HG02852 (cell line): ENCODE results near the gene CCDC71.

ENCODE experiments used
- ATAC-seq: cut with Tn5 transposase; IDR thresholded peaks from one replicate; pipeline ENCODE4 v1.9.1; 2021; ENCODE audit warnings: mild to moderate bottlenecking, moderate library complexity; ENCODE audit not compliant: unreplicated experiment

CCDC71 gene

DNA sequence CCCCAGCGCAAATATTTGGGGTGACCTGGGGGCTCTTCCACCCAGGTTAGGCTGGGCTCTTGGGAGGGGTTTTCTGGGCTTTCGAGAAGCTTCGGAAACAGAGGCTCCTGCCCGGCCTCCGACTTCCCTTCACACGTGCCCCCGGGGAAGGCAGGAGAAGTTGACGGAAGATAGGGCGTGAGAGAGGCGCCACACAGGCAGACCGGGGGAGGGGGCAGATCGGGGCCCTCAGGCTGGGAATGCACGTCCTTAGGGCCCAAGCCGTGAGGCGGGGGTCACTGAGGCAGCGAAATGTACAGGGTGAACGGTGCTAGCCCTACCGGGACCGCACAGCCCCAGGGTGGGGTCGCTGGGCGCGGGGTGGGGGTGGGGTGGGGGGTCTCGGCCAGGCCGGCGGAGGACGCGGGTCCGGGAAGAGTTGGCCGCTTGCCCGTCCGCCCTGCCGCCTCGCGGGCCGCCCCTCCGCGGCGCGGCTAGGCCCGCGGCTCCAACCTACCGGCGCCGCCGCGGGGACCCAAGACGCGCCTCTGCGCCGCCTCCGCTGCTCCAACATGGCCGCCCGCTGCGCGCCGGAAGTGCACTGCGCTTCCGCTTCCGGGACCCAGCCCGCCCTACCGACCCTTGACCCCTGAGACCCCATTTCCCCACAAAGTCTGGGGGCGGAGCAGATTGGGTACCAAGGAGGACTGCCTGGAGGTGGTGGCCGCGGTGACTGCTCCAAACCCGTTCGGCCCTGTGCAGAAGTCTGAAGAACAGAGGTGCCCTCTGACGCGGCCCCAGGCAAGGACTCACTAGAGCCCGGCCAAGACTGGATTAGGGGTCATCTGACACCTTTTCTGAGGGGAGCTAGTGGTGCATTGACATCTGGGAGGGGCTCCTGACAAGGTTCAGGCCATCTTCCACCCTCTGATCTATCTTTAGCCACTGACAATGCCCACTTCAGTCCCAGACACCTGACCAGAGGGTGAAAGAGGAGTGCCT lies at the start of gene CCDC71:
TSS of gene CCDC71 (minus strand) at position 561 of the 981 bp plus-strand sequence. CDS start 2,123 bp downstream, outside the sequence.
- ATAC-seq = peak; percentile 79

DNA sequence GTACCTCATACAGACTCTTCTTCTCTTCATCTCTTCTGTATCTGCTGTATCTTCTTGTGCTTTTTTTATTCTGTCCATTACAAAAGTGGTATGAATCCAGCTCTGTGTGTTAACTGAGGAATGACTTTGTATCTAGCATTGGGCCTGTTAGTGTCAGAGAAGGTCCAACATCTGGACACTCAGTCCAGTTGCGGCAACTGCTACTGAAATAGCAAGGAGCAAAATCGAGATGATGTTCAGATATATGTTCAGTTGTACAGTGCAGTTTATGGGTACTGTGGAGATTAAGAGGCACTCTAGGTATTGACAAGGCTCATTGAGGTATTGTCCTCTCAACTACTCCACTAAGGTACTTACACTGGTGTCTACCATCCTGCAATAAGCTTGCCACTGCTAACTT lies 47.9 kb upstream of the CCDC71 start:
- ATAC-seq = no peak

DNA sequence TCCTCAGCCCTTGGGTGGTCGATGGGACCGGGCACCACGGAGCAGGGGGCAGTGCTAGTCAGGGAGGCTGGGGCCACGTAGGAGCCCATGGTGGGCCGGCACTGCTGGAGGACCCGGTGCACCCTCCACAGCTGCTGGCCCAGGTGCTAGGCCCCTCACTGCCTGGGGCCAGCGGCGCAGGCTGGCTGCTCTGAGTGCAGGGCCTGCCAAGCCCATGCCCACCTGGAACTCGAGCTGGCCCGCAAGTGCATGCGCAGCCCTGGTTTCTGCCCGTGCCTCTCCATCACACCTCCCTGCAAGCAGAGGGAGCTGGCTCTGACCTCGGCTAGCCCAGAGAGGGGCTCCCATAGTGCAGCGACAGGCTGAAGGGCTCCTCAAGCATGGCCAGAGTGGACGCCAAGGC lies 47.4 kb upstream of the CCDC71 start:
- no peak for ATAC-seq

DNA sequence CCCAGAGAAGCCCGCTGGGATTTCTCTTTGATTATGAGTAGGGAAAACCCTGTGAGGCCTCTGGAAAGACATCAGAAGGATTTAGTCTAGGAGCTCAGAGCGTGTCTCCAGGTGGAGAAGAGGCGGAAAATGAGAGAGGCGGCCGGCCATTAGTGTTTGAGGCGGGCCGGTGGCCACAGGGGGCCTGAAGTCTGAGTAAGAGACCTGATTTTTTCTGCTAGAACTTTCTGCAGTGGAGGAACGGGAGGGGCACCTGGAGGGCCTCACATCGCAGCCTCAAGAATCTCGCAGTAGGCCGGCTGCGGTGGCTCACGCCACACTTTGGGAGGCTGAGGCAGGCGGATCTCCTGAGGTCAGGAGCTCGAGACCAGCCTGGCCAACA lies 33.8 kb upstream of the CCDC71 start:
- no peak for ATAC-seq

DNA sequence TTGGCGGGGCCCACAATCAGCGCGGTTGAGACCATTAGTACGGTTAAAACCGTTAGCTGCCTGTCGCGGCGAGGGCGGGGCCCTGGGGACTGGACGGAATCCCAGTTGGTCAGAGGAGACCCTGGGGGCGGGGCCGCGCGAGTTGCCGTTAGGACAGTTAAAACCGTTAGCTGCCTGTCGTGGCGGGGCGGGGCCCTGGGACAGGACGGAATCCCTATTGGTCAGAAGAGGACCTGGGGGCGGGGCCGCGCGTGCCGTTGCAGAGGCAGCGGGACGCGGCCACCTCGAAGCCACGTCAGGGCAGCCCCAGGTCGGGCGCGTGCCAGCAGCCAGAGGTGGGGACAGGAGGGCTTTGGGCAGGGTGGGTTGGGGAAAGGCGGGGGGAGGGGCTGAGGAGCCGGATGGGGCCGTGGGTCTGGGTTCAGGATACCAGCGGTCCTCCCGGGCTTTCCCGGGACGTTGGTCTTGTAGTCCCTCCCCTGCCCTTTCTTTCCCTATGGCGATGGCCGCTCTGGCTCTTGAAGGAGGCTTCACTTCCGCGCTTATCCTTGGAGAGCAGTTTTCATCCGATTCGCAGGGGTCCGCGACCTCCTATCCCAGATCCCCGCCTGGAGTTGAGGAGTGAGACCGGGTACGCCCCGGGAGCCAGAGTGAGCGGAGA lies 33.2 kb upstream of the CCDC71 start:
- ATAC-seq = no peak

DNA sequence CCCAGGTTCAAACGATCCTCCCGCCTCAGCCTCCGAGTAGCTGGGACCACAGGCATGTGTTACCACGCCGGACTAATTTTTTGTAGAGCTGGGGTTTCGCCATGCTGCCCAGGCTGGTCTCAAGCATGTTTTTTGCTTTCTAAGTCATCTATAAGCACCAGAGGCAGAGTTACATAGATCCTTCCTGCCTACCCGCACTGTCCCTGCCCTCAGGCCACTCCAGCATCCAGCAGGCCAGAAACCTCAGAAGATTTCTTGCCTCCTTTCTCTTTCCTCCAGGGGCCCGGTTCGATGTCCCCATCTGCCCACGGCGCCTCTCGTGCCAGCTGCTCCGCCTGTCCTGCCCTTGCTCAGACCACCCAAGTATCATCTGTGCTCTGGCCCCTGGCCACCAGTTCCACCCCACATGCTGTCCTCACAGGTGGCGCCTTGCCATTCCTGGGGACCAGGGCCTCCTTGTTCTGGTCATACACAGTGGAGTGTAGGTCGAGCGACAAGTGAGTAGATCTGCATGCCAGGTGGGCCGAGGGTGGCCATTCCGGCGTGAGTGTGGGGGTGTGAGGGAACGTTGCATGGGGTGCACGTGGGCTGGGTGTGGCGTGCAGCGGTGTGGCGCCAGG lies 32.6 kb upstream of the CCDC71 start:
- ATAC-seq = no peak

DNA sequence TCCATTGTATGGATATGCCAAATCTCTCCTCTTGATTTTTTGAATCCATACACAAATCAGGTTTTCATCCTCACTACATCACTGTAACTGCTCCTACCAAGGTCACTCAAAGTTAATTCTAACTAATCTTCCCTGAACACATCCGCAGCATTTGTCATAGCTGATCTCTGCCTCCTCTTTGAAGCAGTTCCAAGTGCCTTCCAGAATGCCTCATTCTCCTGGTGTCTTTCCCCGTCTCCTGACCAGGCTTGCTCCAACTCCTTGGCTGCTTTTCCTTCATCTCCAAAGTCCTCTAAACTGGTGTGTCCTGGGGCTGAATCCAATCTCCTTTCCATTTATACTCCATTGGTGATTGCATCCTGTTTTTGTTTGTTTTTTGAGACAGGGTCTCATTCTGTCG lies 32.0 kb upstream of the CCDC71 start:
- no peak for ATAC-seq

DNA sequence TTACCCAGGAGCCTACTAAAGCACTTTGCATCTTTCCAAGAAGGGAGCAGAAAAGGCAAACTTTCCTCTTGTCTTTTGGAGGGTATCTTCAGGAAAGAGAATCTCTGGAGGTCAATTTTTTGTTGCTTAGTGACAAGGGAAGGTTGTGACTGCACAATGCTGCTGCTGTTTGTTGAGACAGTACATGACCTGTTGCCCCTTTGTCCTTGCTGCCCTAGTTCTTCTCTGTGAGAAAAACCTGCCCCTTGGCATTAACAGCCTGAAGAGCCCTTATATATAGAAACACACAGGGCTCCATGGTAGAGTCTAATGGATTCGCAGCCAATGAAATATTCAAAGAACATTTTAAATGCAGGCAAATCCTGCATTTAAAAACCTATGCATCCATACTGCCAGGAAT lies 25.6 kb upstream of the CCDC71 start:
- ATAC-seq = no peak

DNA sequence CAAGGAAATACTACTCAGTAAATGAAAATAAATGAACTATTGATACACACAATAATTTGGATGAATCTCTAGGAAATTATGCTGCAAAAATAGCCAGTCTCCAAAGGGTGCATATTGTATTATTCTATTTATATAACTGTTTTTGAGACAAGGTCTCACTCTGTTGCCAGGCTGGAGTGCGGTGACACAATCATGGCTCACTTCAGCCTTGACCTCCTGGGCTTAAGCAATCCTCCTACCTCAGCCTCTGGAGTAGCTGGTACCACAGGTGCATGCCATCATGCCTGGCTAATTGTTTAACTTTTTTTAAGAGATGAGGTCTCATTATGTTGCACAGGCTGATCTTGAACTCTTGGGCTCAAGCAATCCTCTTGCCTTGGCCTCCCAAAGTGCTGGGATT lies 17.7 kb upstream of the CCDC71 start:
- ATAC-seq = no peak

DNA sequence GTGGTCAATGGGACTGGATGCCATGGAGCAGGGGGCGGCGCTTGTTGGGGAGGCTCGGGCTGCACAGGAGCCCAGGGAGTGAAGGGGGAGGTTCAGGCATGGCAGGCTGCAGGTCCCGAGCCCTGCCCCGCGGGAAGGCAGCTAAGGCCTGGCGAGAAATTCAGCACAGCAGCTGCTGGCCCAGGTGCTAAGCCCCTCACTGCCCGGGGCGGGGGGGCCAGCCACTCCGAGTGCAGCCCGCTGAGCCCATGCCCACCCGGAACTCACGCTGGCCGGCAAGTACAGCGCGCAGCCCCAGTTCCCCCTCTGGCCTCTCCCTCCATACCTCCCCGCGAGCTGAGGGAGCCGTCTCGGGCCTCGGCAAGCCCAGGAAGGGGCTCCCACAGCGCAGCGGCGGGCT lies 16.6 kb upstream of the CCDC71 start:
- ATAC-seq = no peak

DNA sequence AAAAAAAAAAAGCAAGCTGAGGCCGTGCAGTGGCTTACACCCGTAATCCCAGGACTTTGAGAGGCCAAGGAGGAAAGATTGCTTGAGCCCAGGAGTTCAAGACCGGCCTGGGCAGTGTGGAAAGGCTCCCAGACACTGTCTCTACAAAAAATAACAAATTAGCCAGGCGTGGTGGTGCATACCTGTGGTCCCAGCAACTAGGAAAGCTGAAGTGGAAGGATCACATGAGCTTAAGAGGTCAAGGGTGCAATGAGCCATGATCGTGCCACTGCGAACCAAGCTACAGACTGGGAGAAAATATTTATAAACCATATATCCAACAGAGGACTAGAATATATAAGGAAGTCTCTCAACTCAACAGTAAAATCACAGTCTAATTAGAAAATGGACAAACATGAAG lies 15.2 kb upstream of the CCDC71 start:
- ATAC-seq = no peak

DNA sequence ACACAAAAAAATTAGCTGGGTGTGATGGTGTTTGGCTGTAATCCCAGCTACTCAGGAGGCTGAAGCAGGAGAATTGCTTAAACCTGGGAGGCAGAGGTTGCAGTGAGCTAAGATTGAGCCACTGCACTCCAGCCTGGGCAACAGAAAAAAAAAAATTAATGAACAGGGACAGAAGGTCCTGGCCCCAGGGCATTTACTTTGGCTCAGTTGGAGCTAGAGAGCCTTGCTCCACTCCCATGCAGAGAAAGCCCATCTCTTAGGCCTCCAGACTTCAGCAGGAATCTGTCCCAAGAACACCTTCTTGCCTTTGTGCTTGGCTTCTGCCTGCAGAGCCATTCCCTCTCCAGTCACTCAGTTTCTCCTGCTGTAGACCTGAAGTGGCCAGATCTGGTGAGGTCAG lies 14.0 kb upstream of the CCDC71 start:
- no peak for ATAC-seq

DNA sequence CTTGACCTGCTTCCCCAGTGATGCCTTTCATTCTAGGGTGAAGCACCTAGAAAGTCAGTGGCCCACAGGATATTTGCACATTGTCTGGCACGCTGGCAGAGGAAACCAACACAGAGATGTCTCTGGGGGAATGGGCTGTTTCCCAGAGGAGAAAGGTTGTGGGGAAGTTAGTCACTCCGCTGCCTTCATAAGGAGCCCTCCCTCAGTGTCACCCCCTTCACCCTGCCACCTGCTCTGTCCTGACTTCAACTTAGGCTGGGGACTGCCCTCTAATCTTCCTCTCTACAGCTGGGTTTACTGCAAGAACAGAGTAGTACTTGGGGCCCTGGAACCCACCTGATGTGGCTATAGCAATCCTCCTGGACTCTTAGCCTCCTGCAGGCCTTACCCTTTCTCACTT lies 10.9 kb upstream of the CCDC71 start:
- no peak for ATAC-seq

DNA sequence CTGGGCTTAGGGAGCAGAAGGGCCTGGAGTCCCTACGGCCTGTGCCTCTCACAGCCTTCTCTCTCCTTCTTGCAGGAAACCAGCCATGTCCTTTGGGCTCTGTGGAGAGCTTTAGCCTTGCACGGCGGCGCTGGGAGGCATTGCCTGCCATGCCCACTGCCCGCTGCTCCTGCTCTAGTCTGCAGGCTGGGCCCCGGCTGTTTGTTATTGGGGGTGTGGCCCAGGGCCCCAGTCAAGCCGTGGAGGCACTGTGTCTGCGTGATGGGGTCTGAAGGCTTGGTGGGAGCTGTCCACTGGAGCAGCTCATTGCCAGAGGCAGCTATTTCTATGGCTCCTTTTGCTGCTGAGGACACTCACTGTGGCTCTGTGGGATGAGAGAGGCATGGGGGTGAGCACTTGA lies 9.4 kb upstream of the CCDC71 start:
- no peak for ATAC-seq

DNA sequence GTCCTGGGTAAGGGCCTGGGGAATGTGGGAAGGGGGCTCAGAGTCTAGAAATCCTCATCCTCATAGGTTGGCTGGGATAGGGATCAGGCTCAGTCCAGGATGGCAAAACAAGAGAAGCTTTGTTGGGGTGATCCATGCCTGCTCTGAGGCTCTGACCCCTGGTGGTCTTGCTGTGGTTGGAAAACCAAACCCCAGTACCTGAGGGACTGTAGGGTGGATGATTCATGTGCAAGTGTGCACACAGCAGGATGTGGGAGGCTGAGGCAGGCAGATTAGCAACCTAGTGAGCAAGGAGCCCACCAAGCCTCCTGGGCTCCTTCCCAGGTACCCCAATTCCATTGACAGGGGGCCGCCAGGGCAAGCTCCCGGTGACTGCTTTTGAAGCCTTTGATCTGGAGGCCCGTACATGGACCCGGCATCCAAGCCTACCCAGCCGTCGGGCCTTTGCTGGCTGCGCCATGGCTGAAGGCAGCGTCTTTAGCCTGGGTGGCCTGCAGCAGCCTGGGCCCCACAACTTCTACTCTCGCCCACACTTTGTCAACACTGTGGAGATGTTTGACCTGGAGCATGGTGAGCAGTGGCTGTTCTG lies 8.4 kb upstream of the CCDC71 start:
- no peak for ATAC-seq

DNA sequence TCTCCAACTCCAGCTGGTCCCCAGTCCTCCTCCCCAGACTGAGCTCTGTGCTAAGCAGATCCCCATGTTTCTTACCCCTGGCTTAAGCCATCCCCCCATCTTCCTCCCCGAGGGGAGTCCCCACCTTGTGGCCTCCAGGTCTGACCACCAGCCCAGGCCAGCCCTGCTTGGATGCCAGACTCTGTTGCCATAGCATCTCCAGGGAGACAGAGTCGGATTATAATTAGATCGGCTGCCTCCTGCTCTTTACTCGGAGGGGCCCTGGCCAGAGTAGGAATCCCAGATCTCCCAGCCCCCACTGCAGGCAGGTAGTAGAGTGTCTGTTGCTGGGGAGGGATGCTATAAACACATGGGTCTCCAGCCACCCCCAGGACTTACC lies 7.7 kb upstream of the CCDC71 start:
- no peak for ATAC-seq

DNA sequence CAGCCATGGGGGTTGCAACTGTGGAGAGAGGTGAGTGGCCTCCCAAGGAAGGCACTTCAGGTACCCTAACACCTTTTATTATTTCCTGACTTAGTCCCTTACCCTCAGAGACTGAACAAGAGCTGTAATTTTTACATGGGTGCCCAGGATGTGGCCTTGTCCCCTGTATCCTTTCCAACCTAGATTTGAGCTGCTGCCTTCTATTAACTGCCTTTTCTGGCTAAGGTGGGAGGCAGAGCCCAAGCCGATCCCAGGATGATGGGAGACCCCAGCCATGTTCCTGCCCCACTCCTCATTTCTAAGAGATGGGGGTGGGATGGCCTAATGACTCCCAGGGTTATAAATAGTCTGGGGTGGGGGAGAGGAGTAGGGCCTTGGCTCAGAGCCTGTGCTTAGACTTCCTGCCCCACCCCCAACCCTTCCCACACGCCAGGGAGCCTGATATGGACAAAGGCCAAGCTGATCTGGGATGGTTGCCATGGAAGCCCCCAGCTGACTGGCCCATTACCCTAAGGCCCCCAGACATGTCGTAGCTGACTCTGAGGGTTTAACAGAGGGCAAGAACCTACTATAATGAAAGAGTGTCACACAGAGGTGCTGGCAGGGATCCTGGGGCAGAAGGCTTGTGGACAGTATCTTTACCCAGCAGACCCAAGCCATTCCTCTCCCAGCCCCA lies 7.1 kb upstream of the CCDC71 start:
- ATAC-seq = no peak

DNA sequence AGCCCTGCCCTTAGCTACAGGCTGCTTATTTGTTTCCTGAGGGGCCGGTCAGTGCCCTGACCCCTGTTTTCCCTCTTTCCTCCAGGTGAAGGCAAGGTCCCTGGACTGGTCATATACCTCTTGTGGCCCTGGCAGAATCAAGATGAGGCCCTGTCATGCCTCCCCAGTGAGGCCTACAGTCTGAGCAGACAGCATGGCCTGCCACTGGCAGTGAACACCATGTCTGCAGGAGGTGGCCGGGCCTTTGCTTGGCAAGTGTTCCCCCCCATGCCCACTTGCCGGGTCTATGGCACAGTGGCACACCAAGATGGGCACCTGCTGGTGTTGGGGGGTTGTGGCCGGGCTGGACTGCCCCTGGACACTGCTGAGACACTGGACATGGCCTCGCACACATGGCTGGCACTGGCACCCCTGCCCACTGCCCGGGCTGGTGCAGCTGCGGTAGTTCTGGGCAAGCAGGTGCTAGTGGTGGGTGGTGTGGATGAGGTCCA lies 6.5 kb upstream of the CCDC71 start:
- ATAC-seq = no peak

DNA sequence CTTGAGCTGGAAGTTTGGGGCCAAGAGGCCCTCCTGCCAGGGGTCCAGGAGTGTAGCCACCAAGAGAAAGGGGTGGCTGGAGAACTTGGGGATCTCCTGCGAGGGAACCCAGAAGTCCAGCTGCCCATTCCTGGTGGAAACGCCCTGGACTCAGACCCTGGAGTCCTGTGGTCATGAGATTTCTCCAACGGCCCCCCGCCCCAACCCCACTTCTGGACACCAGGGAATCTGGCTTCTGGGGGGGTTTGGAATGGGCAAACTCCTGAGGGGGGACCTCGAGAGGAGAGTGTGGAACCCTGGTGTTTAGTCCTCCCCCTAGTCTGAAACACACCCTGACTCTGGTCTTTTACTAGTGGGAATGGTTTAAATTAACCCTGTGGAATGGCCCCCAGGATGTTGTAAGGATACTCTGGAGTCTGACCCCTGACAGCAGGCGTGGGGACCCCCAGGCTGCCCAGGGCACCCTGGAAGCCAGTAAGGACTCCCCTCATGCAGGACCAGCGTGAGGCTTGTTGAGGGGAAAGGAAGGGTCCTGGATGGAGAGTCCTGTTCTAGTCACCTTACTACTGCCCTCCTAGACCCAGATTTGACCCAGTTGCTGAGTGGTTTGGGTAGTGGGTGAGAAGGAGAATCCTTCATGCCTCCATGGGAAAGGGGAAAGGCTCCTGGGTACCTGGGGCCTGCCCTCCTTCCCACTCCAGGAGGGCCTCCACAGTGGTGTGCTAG lies 5.8 kb upstream of the CCDC71 start:
- no peak for ATAC-seq

DNA sequence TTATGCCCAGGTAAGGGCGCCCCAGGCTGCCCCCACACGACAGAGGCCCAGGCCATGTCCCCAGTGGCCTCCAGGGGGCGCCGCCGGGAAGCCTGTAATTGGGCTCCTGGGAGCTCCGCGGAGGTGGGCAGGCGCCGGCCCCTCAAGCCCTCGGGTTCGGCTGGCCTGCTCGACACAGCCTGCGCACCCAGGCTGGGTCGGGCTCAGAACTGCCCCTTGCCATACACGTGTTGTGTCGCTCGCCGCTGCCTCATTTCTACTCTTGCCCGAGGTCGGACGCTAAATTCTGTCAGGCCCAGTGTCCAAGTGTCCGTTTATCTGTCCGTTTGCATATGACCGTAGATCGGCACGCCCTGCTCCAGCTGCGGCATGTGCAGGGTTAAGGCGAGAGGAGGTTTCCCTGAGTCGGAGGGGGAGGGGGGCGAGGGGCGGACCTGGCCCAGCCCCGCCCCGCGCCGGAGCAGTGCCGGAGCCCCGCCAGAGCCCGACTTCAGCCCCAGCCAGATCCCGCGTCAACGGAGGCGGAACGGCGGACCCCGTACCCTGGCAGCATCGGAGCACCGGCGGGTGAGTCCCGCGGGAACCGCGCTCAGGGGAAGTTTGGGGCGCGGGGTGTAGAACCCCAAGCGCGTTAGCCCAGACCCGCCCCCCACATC lies 5.1 kb upstream of the CCDC71 start, which contains the start of gene KLHDC8B:
TSS of gene KLHDC8B (plus strand) at position 480 of the 656 bp plus-strand sequence. CDS start 1,172 bp downstream, outside the sequence.
- peak; percentile 58 for ATAC-seq
